ENCODE results near the gene KSR1.

- TF ChIP-seq GATA2 (CRISPR knock-in tag; IDR thresholded peaks at IDR 0.05) (no peak), TEAD4 (IDR thresholded peaks at IDR 0.05; ENCODE audit: borderline replicate concordance, insufficient read depth) (no peak), CTCF (IDR thresholded peaks at IDR 0.05) (no peak), TCF12 (IDR thresholded peaks at IDR 0.05) (no peak), JUND (IDR thresholded peaks at IDR 0.05) (no peak), EP300 (IDR thresholded peaks at IDR 0.05; ENCODE audit: borderline replicate concordance in 1 of 2, low read depth in 1 of 2, low read length in 1 of 2) (no peak), POLR2AphosphoS5 (IDR thresholded peaks at IDR 0.05; ENCODE audit: low read depth, low read length) (no peak), EZH2phosphoT487 (IDR thresholded peaks at IDR 0.05; ENCODE audit: borderline replicate concordance, low read depth) (no peak)
Observed at GRCh38 chr17:27663936-27664605, 207.8 kb downstream of the KSR1 start.
